HFF-Myc (cell line): ENCODE data around the gene PDE4A.

Experiments used
- DNase-seq: peaks from one replicate; pipeline ENCODE4 v3.0.0-alpha.2; 2011; ENCODE audit warnings: low read depth; ENCODE audit errors: extremely low read depth
- H3K4me3 ChIP-seq: replicated peaks from 2 replicates; pipeline ENCODE4 v1.5.1; 2011; ENCODE audit warnings: low read depth, mild to moderate bottlenecking, control low read depth, low read length
- CTCF ChIP-seq: IDR thresholded peaks from 2 replicates; pipeline ENCODE4 v1.5.1; 2012; ENCODE audit warnings: mild to moderate bottlenecking, low read depth, low read length, control low read depth; ENCODE audit errors: missing control alignments

The PDE4A gene

DNA sequence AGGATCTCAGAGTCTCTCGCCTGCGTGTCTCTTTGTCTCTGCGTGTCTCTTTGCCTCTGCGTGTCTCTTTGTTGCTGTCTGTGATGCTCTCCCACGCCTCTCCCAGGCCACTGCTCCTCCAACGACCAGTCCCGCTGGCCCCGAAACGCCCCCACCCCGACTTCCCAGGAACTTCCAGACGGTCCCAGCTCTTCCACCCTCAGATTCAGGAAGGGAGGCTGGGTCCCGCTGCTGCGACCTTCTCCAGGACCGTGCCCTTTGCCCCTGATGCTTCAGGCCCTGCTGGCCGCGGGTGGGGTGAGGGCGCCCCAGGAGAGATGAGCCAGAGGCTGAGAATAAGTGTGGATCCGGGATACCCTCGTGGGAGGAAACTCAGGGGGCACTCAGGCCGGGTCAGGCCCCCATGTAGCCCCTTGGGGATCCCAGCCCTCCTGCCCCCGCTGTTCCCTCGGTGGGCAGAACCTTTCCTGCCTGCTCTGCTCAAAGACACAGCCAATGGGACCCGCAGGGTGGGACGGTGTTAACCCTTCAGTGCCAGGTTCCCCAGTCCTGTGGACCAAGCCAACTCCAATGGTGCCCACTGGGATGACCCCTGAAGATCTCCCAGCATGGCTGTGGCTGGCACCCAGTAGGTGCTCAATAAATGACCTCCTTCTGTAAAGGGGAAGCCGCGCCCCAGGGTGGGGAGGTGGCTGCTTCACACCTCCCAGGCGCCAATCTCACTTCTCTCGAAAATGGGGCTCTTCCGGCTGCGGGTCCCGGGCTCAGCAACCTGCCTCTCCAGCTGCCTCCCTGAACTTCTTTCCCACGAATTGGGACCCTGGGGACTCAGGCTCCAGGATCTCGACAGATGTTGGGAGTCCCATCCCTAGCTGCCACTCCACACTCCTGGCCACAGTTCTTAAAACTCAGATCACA lies 98.4 kb downstream of the PDE4A start:
- no peak for DNase-seq
- TF ChIP-seq CTCF = no peak
- H3K4me3 ChIP-seq = no peak overlapping the region
